ENCODE measurements around the gene FGF6.
"Not testable (repeated sequence)": the region's sequence is repeated elsewhere in the genome, so short reads cannot be mapped to it uniquely, and the experiment has no call there.

Gene FGF6, protein sequence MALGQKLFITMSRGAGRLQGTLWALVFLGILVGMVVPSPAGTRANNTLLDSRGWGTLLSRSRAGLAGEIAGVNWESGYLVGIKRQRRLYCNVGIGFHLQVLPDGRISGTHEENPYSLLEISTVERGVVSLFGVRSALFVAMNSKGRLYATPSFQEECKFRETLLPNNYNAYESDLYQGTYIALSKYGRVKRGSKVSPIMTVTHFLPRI

DNA sequence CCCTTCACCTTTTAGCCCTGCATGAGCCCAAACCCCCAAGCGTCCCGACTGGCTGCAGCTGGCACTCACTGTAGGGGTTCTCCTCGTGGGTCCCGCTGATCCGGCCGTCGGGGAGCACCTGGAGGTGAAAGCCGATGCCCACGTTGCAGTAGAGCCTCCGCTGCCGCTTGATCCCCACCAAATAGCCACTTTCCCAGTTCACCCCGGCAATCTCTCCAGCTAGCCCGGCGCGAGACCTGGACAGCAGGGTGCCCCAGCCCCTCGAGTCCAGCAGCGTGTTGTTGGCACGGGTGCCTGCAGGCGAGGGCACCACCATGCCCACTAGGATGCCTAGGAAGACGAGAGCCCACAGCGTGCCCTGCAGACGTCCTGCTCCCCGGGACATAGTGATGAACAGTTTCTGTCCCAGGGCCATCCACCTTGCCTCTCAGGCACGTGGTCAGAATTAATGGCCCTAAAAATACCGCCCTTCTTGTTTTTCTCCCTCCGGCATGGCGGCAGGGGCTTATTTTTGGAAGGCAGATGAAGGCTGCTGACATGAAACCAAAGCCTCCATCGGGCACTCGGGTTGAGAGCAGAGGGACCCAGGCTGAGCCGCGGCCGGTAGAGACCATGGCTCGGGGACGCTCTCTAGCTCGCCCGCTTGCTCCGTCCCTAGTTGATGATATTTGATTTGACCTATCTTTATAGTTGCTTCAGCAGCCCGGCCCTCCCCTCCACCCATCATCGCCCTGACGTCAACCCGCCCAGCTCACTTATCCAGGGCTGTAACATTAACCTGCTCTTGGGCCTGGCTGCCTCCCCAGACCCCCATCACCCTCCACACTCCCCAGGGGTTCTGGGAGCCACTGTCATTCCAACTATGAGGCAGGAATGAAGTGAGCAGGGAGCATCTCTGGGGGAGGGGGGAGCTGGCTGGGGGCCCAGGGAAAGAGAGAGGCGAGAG is at the start of gene FGF6:
Gene FGF6, minus strand, starts transcription at position 660 of the 946 bp plus-strand sequence. Its CDS starts 245 bp downstream, at position 415.
- DNase-seq = no peak

- no peak for DNase-seq
Observed at GRCh38 chr12:4490973-4491372, 45.4 kb upstream of the FGF6 start.

DNA sequence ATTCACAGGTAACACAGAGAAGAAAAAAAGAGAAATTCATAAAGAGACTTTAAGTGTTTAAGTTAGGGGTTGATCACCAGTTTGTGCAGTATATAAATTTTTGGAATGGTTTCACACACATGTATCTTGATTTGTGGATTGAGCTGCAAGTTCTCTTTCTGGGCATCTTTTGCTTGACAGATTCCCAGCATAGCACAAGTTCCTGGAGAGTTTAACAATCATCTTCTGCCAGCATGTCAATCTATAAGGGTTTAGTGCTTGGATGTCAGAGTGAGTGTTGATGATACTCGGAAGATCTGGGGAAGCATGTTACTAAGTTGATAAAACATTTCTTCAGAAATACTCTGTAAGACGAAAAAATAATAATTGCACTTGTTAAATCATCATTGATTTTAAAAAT is 43.9 kb upstream of the FGF6 start:
- DNase-seq = no peak

- no peak for DNase-seq
Observed at GRCh38 chr12:4486980-4487379, 41.4 kb upstream of the FGF6 start.

DNA sequence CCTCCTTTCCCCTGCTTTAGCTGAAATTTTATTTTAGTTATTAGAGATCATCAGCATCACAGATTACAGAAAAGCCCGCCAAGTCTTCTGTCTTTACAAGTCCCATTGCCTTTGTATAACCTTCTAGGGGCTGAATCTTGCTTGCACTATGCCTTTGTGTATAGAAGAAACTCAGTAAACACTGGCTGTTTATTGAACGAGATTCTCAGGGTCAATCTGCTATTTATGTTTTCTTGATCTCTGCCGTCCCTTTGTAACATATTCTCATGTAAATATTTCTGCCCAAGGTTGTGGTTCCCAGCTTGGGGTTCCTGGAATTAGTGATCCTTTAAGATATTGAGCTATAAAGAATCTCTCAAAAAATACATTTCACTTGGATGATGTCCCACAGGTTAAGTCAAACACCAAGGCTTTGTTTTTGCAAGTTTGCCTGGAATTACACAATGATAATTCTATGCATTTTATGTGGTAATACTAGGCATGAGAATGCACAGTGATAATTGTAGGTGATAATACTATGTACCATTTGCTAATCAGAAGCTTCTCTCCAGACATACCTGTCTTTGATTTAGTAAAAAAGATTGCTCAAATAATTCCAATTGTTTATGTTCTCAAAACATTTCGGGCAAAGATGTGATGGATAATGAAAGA is 40.6 kb upstream of the FGF6 start:
- no peak for DNase-seq

DNA sequence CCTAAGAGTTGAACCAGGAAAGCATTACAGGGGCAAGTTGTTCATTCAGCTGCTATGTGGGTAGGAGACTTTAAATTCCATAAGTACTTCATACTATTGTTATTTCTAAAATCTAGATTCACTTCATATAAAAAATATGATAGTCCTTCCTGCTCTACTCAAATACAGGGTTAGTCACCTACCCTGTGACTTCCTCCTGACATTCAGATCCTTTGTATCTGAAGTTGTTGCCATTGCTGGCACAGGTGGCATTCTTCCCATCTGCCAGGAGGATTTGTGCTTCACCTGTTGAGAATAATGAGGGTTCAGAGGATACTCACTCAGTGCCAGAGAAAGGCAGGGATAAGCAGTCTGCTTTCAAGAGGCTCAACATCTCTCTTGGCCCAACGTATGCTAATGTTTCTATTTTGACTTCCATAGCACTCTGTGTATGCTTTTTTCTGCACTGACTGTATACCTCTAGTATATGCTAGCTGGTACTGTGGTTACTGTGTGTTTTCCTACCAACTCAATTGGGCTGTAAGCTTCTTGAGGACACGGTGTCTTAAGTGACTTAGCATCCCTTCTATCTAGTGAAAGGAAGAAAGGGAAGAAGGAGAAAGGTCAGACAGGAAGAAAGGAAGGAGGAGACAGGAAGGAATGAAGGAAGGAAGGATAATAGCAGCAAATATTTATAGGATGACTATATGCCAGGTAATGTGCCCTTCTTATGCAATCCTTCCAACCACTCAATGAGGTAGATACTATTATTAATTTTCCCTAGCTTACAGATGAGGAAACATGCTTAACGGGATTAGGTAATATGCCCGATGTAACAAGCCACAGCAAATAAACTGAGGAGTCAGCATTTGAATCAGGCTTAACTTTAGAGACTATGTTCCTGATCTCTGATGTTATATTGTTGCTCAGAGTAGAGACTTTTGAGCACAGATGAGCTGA is 38.5 kb upstream of the FGF6 start:
- no peak for DNase-seq

- DNase-seq = no peak
Observed at GRCh38 chr12:4482936-4483335, 37.3 kb upstream of the FGF6 start.

GRCh38 chr12:4478933-4479332 is 33.3 kb upstream of the FGF6 start:
- DNase-seq = no peak

DNA sequence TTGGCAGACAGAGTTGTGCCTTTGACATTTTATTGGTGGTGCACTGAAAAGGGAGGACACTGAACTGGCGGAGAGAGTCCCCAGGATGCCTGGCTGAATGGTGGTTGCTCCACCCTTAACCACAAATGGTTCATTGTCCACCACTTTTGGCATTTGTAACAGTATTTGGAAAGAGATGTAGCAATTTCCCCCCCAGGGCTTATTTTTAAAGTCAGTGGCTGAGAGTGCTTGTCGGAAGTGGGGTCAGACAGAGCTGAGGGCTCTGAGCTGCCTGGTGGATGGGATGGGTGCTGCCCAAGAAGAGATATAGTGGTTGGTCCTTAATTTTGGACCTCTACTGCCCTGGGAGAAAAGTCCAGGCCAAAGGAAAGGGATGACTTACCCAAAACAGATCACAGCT is 31.5 kb upstream of the FGF6 start:
- peak in 1 of 2 donors; percentile 2 for DNase-seq

DNA sequence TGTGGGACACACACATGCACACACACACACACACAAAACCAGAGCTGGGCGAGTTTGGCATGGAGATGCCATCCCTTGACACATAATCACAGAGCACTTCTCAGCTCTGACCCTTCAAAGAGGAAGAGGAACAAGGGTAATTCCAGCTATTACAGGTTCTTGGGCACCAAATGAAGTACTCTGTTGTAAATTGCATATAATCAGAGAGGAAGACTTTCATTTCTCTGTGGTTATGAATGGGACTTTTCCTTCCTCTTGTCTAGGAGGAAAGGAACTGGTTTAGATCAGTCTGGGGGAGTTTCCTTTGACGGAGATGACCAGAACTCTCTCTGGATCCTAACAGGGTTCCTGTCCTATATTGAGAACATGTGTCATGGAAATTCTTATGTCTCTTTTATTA is 26.4 kb upstream of the FGF6 start:
- DNase-seq = peak; percentile 3 to 11

DNA sequence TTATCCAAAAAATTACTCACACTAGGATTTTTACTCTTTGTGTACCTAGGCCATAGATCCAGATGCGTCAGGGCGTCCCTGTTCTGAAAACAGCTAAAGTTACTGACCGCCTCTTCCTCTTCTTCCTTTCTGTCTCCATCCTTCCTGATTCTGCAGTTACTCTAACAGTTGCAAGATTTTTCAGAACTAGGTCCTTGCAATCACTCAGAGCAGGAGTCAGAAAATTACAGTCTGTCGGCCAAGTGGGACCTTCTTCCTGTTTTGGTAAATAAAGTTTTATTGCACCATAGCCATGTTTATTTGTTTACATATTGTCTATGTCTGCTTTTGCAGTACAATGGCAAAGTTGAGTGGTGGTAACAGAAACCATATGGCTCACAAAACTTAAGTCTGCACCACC is 25.6 kb upstream of the FGF6 start:
- DNase-seq = no peak

DNA sequence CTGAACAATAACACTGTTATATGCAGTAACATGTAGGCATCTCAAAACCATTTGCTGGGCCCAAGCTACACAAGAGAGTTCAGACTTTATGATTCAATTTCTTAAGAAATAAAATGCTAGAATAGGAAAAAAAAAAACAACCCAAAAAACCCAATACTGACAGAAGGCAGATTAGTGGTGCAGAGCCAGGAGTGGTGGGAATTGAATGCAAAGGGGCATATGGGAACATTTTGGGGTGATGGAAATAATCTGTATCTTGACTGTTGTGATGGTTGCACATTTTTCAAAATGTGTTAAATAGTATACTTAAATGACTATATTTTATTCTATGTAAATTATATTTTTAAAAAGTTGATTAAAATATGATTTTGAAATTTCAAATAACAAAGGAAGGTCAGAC is 23.4 kb upstream of the FGF6 start:
- no peak for DNase-seq

DNA sequence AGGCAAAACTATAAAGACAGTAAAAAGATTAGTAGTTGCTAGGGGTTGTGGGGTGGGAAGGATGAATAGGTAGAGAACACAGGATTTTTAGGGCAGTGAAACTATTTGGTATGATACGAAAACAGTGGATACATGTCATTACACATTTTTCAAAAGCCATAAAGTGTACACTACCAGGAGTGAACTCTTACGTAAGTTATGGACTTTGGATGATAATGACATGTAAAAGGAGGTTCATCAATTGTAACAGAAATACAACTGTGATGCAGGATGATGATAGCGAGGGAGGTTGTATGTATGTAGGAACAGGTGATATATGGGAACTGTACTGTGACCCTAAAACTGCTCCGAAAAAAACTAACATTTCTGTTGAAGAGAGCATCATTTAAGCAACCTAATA is 15.1 kb upstream of the FGF6 start:
- no peak for DNase-seq

DNA sequence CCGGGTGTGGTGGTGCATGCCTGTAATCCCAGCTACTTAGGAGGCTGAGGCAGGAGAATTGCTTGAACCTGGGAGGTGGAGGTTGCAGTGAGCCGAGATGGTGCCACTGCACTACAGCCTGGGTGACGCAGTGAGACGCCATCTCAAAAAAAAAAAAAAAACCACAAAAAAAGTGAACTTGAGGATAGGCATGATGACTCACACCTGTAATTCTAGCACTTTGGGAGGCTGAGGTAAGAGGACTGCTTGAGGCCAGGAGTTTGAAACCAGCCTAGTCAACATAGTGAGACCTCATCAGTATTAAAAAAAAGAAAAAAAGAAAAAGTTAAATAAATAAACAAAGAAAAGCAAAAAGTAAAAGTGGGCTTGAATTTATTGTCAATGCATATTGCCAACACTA is 10.2 kb upstream of the FGF6 start:
- DNase-seq = not testable (repeated sequence)

DNA sequence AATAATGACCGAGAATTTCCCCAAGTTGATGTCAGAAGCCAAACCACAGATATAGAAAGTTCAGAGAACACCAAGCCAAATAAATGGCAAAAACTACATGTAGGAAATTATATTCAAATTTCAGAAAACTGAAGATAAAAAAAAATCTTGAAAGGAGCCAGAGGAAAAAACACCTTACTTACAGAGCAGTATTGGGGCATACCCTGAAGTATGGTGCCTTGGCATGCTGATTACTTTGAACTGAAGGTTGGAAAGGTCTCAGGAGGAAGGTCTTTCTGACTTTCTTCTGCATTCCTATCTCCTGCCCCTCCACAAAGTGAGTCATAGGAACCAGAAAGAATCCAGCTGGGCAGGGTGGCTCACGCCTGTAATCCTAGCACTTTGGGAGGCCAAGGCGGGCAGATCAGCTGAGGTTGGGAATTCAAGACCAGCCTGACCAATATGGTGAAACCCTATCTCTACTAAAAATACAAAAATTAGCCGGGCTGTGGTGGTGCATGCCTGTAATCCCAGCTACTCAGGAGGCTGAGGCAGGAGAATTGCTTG is 8.8 kb upstream of the FGF6 start:
- DNase-seq = no peak

DNA sequence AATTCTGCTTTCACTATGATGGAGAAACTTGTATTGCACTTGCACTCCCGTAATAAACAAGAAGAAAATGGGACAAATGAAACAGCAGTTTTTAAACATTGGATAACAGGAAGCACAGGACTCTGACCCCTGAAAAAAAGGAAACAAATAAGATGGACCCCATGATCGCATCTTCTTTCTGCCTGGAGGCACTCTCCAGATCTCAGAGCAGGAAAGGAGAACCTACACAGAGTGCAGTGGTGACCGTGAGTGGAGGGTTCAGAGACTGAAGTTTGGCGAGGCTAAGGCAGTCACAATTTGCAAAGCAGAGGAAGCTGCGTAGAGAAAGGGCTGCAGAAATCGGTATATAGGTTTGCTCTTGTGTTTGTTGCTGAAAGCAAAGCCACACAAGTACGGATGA is 6.1 kb upstream of the FGF6 start:
- DNase-seq = no peak

DNA sequence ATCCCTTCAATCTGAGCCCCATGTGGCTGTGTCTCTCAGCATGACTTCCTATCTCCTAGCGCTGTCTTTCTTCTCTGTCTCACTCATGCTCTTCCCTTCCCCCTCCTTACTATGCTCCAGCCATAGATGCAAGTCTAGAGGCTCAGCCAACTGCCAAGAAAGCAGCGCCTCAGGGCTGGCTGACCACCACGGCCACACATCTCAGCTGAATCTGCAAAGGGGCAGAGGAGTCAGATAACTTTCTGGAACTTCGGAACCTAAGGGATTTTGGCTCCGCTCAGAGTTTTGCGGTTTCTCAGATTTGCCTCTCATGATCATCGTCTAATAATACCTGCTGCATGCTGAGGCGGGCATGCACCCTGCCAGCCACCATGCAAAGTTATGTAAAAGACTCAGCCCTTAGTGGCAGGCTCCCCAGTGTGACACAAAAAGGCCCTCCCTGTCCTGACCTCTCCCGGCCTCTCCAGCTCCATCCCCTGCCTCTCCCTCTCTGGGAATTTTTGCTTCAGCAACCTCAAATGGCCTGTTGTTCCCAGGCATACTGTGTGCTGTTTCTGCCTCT is 5.0 kb upstream of the FGF6 start:
- no peak for DNase-seq

GRCh38 chr12:4449851-4450221 is 4.2 kb upstream of the FGF6 start:
- no peak for DNase-seq

DNA sequence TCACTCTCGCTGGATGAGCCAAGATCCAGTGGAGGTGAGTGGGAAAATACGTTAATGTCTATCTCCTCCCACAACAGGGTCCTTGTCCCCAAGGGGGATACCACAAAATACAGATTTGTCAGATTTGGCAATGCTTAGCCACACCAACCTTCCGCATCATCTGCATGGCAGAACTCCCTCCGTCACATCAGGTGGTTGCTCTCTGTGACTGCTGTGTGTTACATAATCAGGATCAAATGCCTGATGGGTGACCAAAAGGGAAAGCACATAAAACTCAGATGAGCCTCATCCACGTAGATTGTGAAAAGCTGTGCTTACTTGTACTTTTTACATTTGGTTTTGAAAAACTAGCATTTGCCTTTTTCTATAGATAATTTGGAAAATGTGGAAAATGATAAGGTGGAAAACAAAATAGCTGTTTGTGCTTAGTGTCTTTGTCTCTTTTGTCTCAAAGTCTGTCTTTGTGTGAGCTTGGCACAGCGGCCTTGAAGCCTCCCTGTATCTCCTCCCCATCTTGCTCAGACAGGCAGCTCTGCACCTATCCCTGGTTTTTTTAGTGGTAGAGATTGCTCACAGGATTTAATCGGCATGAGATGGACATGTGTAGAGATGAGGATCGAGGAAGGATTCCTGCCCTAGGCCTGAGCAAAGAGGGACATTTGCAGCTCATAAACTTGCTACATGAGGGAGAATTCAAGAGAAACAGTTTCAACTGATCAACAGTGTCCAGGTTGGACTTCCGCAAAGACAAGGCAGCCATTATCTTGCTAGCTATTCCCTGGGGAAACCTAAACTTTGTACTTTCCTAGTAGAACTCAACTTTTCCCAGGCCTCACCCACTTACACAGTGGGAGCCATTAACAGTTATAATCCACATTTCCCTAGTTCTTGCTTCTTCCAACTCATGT is 3.6 kb upstream of the FGF6 start:
- DNase-seq = no peak

GRCh38 chr12:4448371-4448940 is 2.8 kb upstream of the FGF6 start:
- DNase-seq = no peak

GRCh38 chr12:4447151-4447550 is 1.5 kb upstream of the FGF6 start:
- DNase-seq = no peak

Measured in CD4-positive, alpha-beta T cell treated with Interleukin-1 beta for 1 hour (primary cell).